22Rv1 (cell line): ENCODE data around the gene PLXNA4.

Source experiments
- CTCF ChIP-seq: fragments of 450-650 bp; IDR thresholded peaks from 2 replicates; pipeline ENCODE4 v1.5.1; 2017; ENCODE audit warnings: mild to moderate bottlenecking
- ZFX ChIP-seq: fragments of 450-650 bp; IDR thresholded peaks from 2 replicates; pipeline ENCODE4 v1.6.1; 2017; ENCODE audit warnings: antibody characterized with exemption, borderline replicate concordance

GRCh38 chr7:132377703-132378584 is 198.3 kb downstream of the PLXNA4 start:
- TF ChIP-seq CTCF (no peak), ZFX (no peak)
